ENCODE results near the gene NOP14. TPM values are rescaled to one million over a fixed set of nuclear protein-coding genes. Genes with fewer than 3 reads are reported as not detected.
"Not testable (repeated sequence)": the region's sequence is repeated elsewhere in the genome, so short reads cannot be mapped to it uniquely, and the experiment has no call there.

Gene NOP14
- total and polyA plus RNA-seq, 2 donors (not counting 1 experiment from before 2014, with no cell fraction given), result 9.1 to 30.4 TPM

- intact Hi-C loops (cut with micrococcal nuclease), result no loop called here
- no peak overlapping the region for H3K27ac Mint-ChIP-seq
- Histone ChIP-seq H3K4me3 (ENCODE audit: control extremely low read depth in 1 of 5, extremely low read depth in 1 of 5, insufficient read depth in 1 of 5, low read depth in 2 of 5, low read length in 4 of 5) (no peak overlapping the region), H3K9ac (ENCODE audit: low read length) (no peak overlapping the region), H3K79me2 (ENCODE audit: control insufficient read depth, insufficient read depth, low read length) (no peaks in the 10 kb centered on the region), H3K36me3 (replicated peaks in 1 of 2; ENCODE audit: control extremely low read depth in 1 of 2, control insufficient read depth in 1 of 2, extremely low read depth in 1 of 2, insufficient read depth in 2 of 2, low read length in 1 of 2) (no peaks in the 10 kb centered on the region), H4K20me1 (ENCODE audit: control insufficient read depth, insufficient read depth, low read length, poor library complexity, severe bottlenecking) (no peaks in the 10 kb centered on the region), H3K9me3 (ENCODE audit: control extremely low read depth in 1 of 3, control insufficient read depth in 2 of 3, insufficient read depth in 1 of 3, low read length in 2 of 3) (peaks cover 0 to 3% (median 0%) of the 10 kb centered on the region in 3 donors), H2AFZ (ENCODE audit: insufficient read depth, low read depth, low read length, poor library complexity, severe bottlenecking) (no peak overlapping the region), H3K27ac (ENCODE audit: low read length in 2 of 2) (no peak overlapping the region), H3K4me2 (replicated peaks; ENCODE audit: low read depth, low read length, poor library complexity, severe bottlenecking) (no peak overlapping the region), H3K27me3 (replicated peaks in 1 of 4; ENCODE audit: control extremely low read depth in 1 of 4, control insufficient read depth in 3 of 4, insufficient read depth in 4 of 4, low read length in 3 of 4) (no peaks in the 10 kb centered on the region), H3K4me1 (ENCODE audit: control insufficient read depth in 2 of 2, insufficient read depth in 2 of 2, low read length in 2 of 2) (no peaks in the 10 kb centered on the region)
- TF ChIP-seq EZH2 (IDR thresholded peaks at IDR 0.05; ENCODE audit: borderline replicate concordance, insufficient read depth, low read depth, low read length, poor library complexity, severe bottlenecking) (no peak), CTCF (IDR thresholded peaks at IDR 0.05) (no peak)
- H3K27me3 Mint-ChIP-seq, result peaks cover 9% of the 10 kb centered on the region
- H3K9me3 Mint-ChIP-seq (ENCODE audit: insufficient read depth), result no peaks in the 10 kb centered on the region
- ChIA-PET CTCF (interaction anchor here (1.1 to 1.7 kb wide), 2 partner anchors 10 to 15 kb away, joined by 3 to 6 read pairs; no protein-coding TSS in a partner anchor), POLR2A (no interaction called here)
- H3K4me3 Mint-ChIP-seq, result no peak overlapping the region
- DNase-seq (no peak), ATAC-seq (ENCODE audit: low read depth) (no peak)
- 100% methylated on average over 2 of the region's 4 CpGs for WGBS (ENCODE audit: insufficient coverage)
- no peaks in the 10 kb centered on the region for H3K4me1 Mint-ChIP-seq
These were observed 28.0 kb upstream of the NOP14 start for GRCh38 chr4:2991243-2991642.

- DNase-seq; H3K4me1 ChIP-seq (ENCODE audit: control insufficient read depth in 2 of 2, insufficient read depth in 2 of 2, low read length in 2 of 2); H3K79me2 ChIP-seq (ENCODE audit: control insufficient read depth, insufficient read depth, low read length); H3K27ac ChIP-seq (ENCODE audit: low read length in 2 of 2); H3K27me3 Mint-ChIP-seq; ATAC-seq (ENCODE audit: low read depth); CTCF ChIA-PET; H3K9me3 Mint-ChIP-seq (ENCODE audit: insufficient read depth); H3K4me3 Mint-ChIP-seq; H3K9ac ChIP-seq (ENCODE audit: low read length); H2AFZ ChIP-seq (ENCODE audit: insufficient read depth, low read depth, low read length, poor library complexity, severe bottlenecking); H3K27ac Mint-ChIP-seq; H3K27me3 ChIP-seq (replicated peaks in 1 of 4; ENCODE audit: control extremely low read depth in 1 of 4, control insufficient read depth in 3 of 4, insufficient read depth in 4 of 4, low read length in 3 of 4); H3K4me2 ChIP-seq (replicated peaks; ENCODE audit: low read depth, low read length, poor library complexity, severe bottlenecking); H4K20me1 ChIP-seq (ENCODE audit: control insufficient read depth, insufficient read depth, low read length, poor library complexity, severe bottlenecking); H3K4me3 ChIP-seq (ENCODE audit: control extremely low read depth in 1 of 5, extremely low read depth in 1 of 5, insufficient read depth in 1 of 5, low read depth in 2 of 5, low read length in 4 of 5); H3K4me1 Mint-ChIP-seq; intact Hi-C loops (cut with micrococcal nuclease); H3K36me3 ChIP-seq (replicated peaks in 1 of 2; ENCODE audit: control extremely low read depth in 1 of 2, control insufficient read depth in 1 of 2, extremely low read depth in 1 of 2, insufficient read depth in 2 of 2, low read length in 1 of 2); POLR2A ChIA-PET: not testable (repeated sequence)
- H3K9me3 ChIP-seq (ENCODE audit: control extremely low read depth in 1 of 3, control insufficient read depth in 2 of 3, insufficient read depth in 1 of 3, low read length in 2 of 3), result peaks cover 0 to 31% (median 16%) of the 10 kb centered on the region in 3 donors
- WGBS (ENCODE audit: insufficient coverage), result 86% methylated on average over 1 of the region's 7 CpGs
These were observed 20.5 kb upstream of the NOP14 start for GRCh38 chr4:2983715-2984114.
